NT2/D1 (cell line): Measurements from ENCODE around the gene NGRN.

ENCODE experiments used
- SUZ12 ChIP-seq: IDR thresholded peaks from 2 replicates; pipeline ENCODE4 v1.6.1; 2011; ENCODE audit not compliant: insufficient read length, insufficient read depth; ENCODE audit errors: extremely low read depth
- YY1 ChIP-seq: IDR thresholded peaks from 2 replicates; pipeline ENCODE4 v1.6.1; 2011; ENCODE audit not compliant: insufficient read length, insufficient read depth
- ZNF274 ChIP-seq: IDR thresholded peaks from 2 replicates; pipeline ENCODE4 v1.6.1; 2011; ENCODE audit warnings: mild to moderate bottlenecking, low read depth, low read length

DNA sequence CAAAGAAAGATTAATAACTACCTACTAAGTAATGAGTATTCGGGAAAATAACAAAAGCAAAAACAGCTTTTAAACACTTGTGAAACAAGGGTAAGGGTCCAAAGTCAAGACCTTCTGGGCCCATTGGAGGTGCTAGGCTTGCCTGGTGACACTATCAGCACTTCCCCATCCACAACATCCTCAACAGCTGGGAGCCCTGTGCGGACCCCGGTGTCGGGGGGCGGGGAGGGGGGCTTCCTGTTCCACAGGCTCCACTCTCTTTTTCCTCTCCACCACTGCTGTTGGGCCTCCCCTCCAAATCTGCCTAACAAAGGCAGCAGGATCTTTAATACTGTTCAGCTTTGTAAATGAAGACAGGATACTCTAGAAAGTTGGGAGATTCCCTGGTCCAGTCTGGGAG lies 21.6 kb downstream of the NGRN start:
- no peak for TF ChIP-seq SUZ12
- TF ChIP-seq ZNF274: no peak
- no peak for TF ChIP-seq YY1
